HepG2 (cell line): ENCODE data around the gene IL15RA. TPM values are rescaled to one million over a fixed set of nuclear protein-coding genes. Genes with fewer than 3 reads are reported as not detected.
"Not testable (repeated sequence)": the region's sequence is repeated elsewhere in the genome, so short reads cannot be mapped to it uniquely, and the experiment has no call there.

Experiments used
- ATAC-seq: fragments of 200-7000 bp; cut with Tn5 transposase; 3 replicates; pipeline ENCODE4 v1.9.1; 2020; ENCODE audit warnings: mild to moderate bottlenecking, moderate library complexity
- BruUV-seq: library from RNA; stranded (reverse); fragments of 400-500 nt; replicated peaks from 2 replicates; lab custom pipeline; 2021; lab: Mats Ljungman, UMichigan
- CTCF ChIA-PET: fragments of 300-600 bp; formaldehyde crosslinking; extraction: SDS; loops from one replicate; lab custom pipeline; 2021; ENCODE audit warnings: low total read pairs, inconsistent platforms, low intra/inter-chr PET ratio; lab: Yijun Ruan, JAX
- POLR2A ChIA-PET: fragments of 350-600 bp; sonication (Branson Sonifier 250); formaldehyde crosslinking; loops from one replicate; lab custom pipeline; 2020; ENCODE audit warnings: antibody characterized with exemption, inconsistent platforms; lab: Yijun Ruan, JAX
- DNase-seq: peaks from one replicate; pipeline ENCODE4 v3.0.0-alpha.2; 2015; ENCODE audit warnings: low spot score
- FAIRE-seq: peaks from 3 replicates; lab custom pipeline; 2011; peaks lifted over from hg19 to GRCh38; lab: Jason Lieb, UNC
- H2AFZ ChIP-seq: one replicate; pipeline ENCODE4 v1.6.1; 2011; ENCODE audit warnings: low read length, inconsistent platforms
- H3K27ac ChIP-seq: fragments of 300-600 bp; 3 replicates; pipeline ENCODE4 v1.8.0; 2011; ENCODE audit warnings: mixed run types, mild to moderate bottlenecking, mixed read lengths, low read length, inconsistent platforms; ENCODE audit not compliant: insufficient read depth; ENCODE audit errors: extremely low read length
- H3K27me3 ChIP-seq, 2 experiments: fragments of 200-600 bp in 1 of 2; 2 replicates in 1 of 2; 3 replicates in 1 of 2; pipeline versions ENCODE4 v1.6.0 to v1.8.0; 2011; ENCODE audit warnings: low read length in 2 of 2, mild to moderate bottlenecking in 2 of 2, moderate library complexity in 2 of 2, inconsistent platforms in 1 of 2; ENCODE audit not compliant: insufficient read depth in 2 of 2, control insufficient read depth in 1 of 2
- H3K36me3 ChIP-seq, 2 experiments: fragments of 200-600 bp in 1 of 2; replicated peaks in 1 of 2; 2 replicates in 1 of 2; 3 replicates in 1 of 2; pipeline versions ENCODE4 v1.5.1 to v1.8.0; 2011; ENCODE audit warnings: low read length in 2 of 2, inconsistent platforms in 1 of 2; ENCODE audit not compliant: insufficient read depth in 2 of 2, control insufficient read depth in 1 of 2
- H3K4me1 ChIP-seq: 2 replicates; pipeline ENCODE4 v1.5.1; 2012; ENCODE audit warnings: low read length, inconsistent platforms; ENCODE audit not compliant: insufficient read depth
- H3K4me2 ChIP-seq: 2 replicates; pipeline ENCODE4 v1.6.0; 2011; ENCODE audit warnings: low read depth, low read length, inconsistent platforms
- H3K4me3 ChIP-seq, 3 experiments: fragments of 200-600 bp in 1 of 3; sonication (generic), shearing (Covaris generic) in 1 of 3; replicated peaks in 1 of 3; 2 replicates each; pipeline ENCODE4 v1.5.1; 2011 to 2016; ENCODE audit warnings: low read length in 3 of 3, inconsistent platforms in 2 of 3, low read depth in 2 of 3, mild to moderate bottlenecking in 2 of 3, control low read depth in 1 of 3, mixed read lengths in 1 of 3; ENCODE audit not compliant: insufficient read depth in 1 of 3
- H3K79me2 ChIP-seq: one replicate; pipeline ENCODE4 v1.6.1; 2011; ENCODE audit warnings: low read length, inconsistent platforms; ENCODE audit not compliant: insufficient read depth
- H3K9ac ChIP-seq: 2 replicates; pipeline ENCODE4 v1.6.0; 2011; ENCODE audit warnings: mild to moderate bottlenecking, low read depth, low read length, inconsistent platforms; ENCODE audit not compliant: insufficient read depth
- H3K9me3 ChIP-seq: 2 replicates; pipeline ENCODE4 v1.5.1; 2012; ENCODE audit warnings: mild to moderate bottlenecking, low read length
- H4K20me1 ChIP-seq: 2 replicates; pipeline ENCODE4 v1.6.0; 2011; ENCODE audit warnings: inconsistent platforms, mild to moderate bottlenecking, low read length, moderate library complexity; ENCODE audit not compliant: insufficient read depth
- DZIP1 ChIP-seq: sonication (generic); formaldehyde crosslinking; IDR thresholded peaks from 2 replicates; pipeline ENCODE4 v1.5.0; 2020; ENCODE audit warnings: mild to moderate bottlenecking, missing genetic modification reagents
- HNRNPK ChIP-seq: fragments of 200-400 bp; formaldehyde crosslinking; IDR thresholded peaks from 2 replicates; pipeline ENCODE4 v1.6.1; 2018; ENCODE audit warnings: low read length, low read depth, moderate library complexity, mild to moderate bottlenecking; ENCODE audit not compliant: poor library complexity, severe bottlenecking
- REXO4 ChIP-seq: sonication (generic); formaldehyde crosslinking; IDR thresholded peaks from 2 replicates; pipeline ENCODE4 v1.8.0; 2022; ENCODE audit warnings: missing genetic modification reagents, mild to moderate bottlenecking, borderline replicate concordance
- WGBS: methylation state at CpG from one replicate; pipeline ENCODE4 v1.1.6; 2017; ENCODE audit warnings: low lambda C conversion rate; 5-methylcytosine and 5-hydroxymethylcytosine counted together
- in situ Hi-C: cut with HindIII; loops from 2 replicates; pipeline ENCODE4 v1.10.0; 2017; ENCODE audit warnings: low pct_unique_long_range_greater_than_20kb; ENCODE audit not compliant: extremely low pct_ligation_motif_present
- intact Hi-C: fragments of 100-400 bp; cut with micrococcal nuclease; formaldehyde crosslinking; loops from one replicate; pipeline ENCODE4 v1.10.0; 2022; ENCODE audit not compliant: unreplicated experiment
- polyA plus RNA-seq, 8 experiments: library from polyadenylated mRNA; depleted of rRNA in 3 of 8; stranded (reverse) in 7 of 8; unstranded in 1 of 8; fragments of >200 nt; fragmentation: Illumina TruSeq in 4 of 8; extraction: Trizol in 4 of 8; gene quantifications; 2 replicates each; pipeline versions ENCODE4 v1.2.1 to v1.2.3, GENCODE V29; 2011 to 2016; ENCODE audit warnings: low read depth in 4 of 8, missing spikeins in 1 of 8, mixed read lengths in 1 of 8; ENCODE audit not compliant: insufficient read depth in 1 of 8
- total RNA-seq, 5 experiments: library from RNA; depleted of rRNA; stranded (reverse); fragments of >200 nt; fragmentation: Illumina TruSeq; extraction: Trizol; gene quantifications; 2 replicates each; pipeline ENCODE4 v1.2.3, GENCODE V29; 2016; ENCODE audit warnings: low read depth in 1 of 5

Gene IL15RA
- total and polyA plus RNA-seq, 2 of the 13 experiments (the other 11 are each of a cell fraction or from before 2014, with no cell fraction given), result 0.53 to 0.77 TPM

DNA sequence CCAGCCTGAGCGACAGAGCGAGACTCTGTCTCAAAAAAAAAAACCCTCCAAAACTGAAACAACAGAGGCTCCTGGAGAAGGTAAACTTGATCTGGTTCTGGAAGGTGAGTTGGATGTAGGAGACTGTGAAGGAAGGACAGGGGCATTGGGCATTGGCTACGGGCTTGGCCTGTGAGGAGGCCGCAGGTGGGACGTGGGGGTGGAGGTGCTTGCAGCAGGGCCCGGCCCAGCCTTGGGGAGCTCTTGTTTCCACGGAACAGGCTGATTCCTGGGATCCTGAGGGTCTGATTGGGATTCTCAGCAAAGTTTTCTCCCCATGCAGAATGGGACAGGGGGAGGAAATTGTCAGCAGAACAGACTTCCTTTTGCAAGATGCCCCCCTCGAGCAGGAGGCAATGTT is 30.6 kb downstream of the IL15RA start (continued):
- no peak for TF ChIP-seq DZIP1
- TF ChIP-seq REXO4 (CRISPR knock-in tag), result no peak
- no peak for TF ChIP-seq HNRNPK

DNA sequence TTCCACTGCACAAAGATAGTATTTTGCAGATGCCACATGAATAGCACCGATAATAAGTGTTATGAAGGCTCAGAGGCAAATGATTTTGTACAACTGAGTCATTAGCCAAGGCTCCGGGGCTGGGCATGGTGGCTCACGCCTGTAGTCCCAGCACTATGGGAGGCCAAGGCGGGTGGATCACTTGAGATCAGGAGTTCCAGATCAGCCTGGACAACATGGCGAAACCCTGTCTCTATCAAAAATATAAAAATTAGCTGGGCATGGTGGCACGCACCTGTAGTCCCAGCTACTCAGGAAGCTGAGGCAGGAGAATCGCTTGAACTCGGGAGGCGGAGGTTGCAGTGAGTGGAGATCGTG is 30.9 kb downstream of the IL15RA start:
- POLR2A ChIA-PET, in situ Hi-C loops: not testable (repeated sequence)

More for the DNA sequence above, 30.9 kb downstream of the IL15RA start:
- Histone ChIP-seq H3K27me3 (peaks cover 5 to 56% of the 10 kb centered on the region in 2 experiments), H3K4me2 (peak overlapping the region; percentile 75), H3K4me1 (peaks cover 33% of the 10 kb centered on the region)
- H3K27ac ChIP-seq, H3K9ac ChIP-seq, BruUV-seq, DNase-seq, ATAC-seq, CTCF ChIA-PET, H4K20me1 ChIP-seq, H2AFZ ChIP-seq, H3K79me2 ChIP-seq, H3K9me3 ChIP-seq, H3K36me3 ChIP-seq, H3K4me3 ChIP-seq, FAIRE-seq: not testable (repeated sequence)
- 45% methylated on average over 8 of the region's 10 CpGs for WGBS
- intact Hi-C loops, result loop anchor here (5.0 to 10.0 kb wide), 2 partner anchors 66 to 138 kb away; partner anchors contain the start of gene RBM17
